ENCODE data around the gene C4orf54. TPM values are rescaled to one million over a fixed set of nuclear protein-coding genes. Genes with fewer than 3 reads are reported as not detected.

C4orf54 gene
- total RNA-seq, 1 experiment from 2014 or later = 4.7 TPM

DNA sequence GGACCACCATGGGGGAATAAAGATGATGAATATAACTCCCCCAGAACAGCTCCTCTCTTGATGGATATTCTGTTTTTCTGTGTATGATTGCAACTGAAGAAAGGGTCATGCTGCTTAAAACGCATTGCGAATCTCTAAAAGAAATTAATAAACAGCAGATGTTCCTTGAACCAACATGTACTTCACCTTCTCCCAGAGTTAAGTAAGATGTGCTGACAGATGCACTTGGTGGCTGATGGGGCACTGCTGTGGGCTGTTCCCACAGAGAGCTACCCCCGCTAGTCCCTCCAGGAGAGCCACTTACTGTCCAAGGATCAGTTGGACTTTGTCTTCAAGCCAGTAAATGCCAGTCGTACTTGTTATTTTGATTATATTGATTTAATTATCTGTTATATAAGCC is 26.3 kb upstream of the C4orf54 start:
- Histone ChIP-seq H3K9me3 (ENCODE audit: low read length) (no peaks in the 10 kb centered on the region), H3K4me1 (ENCODE audit: low read length) (peaks cover 13% of the 10 kb centered on the region), H2AFZ (ENCODE audit: low read length) (no peak overlapping the region), H3K79me2 (ENCODE audit: low read length) (no peaks in the 10 kb centered on the region), H3K9ac (ENCODE audit: low read length) (no peak overlapping the region), H3K27ac (ENCODE audit: low read length) (no peak overlapping the region), H3K9me2 (replicated peaks; ENCODE audit: insufficient read depth, low read length) (no peaks in the 10 kb centered on the region), H3K4me3 (ENCODE audit: low read length) (no peak overlapping the region), H4K20me1 (ENCODE audit: insufficient read depth, low read depth, low read length) (no peaks in the 10 kb centered on the region), H3K36me3 (ENCODE audit: insufficient read depth, low read length) (no peaks in the 10 kb centered on the region), H3K27me3 (ENCODE audit: low read length) (peaks cover 3% of the 10 kb centered on the region; the same call in 1 of the 2 replicates), H3K4me2 (ENCODE audit: low read depth, low read length, poor library complexity, severe bottlenecking) (no peak overlapping the region)
- DNase-seq = no peak

DNA sequence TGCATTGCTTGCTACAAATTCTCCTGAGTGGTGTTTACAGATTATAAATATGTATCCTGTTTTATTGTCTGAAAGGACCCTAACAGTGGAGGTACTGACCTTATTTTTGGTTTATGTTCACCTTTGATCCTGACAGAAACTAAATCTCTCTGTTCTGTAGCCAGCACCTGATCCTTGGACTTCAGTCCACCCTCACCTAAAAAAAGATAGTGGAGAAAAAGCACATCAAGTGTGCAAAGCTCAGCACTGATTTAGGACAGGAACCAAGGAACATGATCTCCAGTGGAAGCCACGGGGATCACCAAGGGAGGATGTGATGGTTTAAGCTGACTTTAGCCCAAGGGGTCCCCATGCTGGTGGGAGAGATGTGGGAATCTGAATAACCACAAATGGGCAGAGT is 22.3 kb upstream of the C4orf54 start:
- Histone ChIP-seq H3K27me3 (ENCODE audit: low read length) (0 out of 2 replicates have a peak, but pooled peaks cover 3% of the 10 kb centered on the region), H3K27ac (ENCODE audit: low read length) (no peak overlapping the region), H3K36me3 (ENCODE audit: insufficient read depth, low read length) (no peaks in the 10 kb centered on the region), H2AFZ (ENCODE audit: low read length) (no peak overlapping the region), H3K9me3 (ENCODE audit: low read length) (no peaks in the 10 kb centered on the region), H3K9ac (ENCODE audit: low read length) (no peak overlapping the region), H3K79me2 (ENCODE audit: low read length) (no peaks in the 10 kb centered on the region), H3K4me3 (ENCODE audit: low read length) (no peak overlapping the region), H4K20me1 (ENCODE audit: insufficient read depth, low read depth, low read length) (no peaks in the 10 kb centered on the region), H3K4me1 (ENCODE audit: low read length) (peaks cover 8% of the 10 kb centered on the region), H3K4me2 (ENCODE audit: low read depth, low read length, poor library complexity, severe bottlenecking) (no peak overlapping the region), H3K9me2 (replicated peaks; ENCODE audit: insufficient read depth, low read length) (no peaks in the 10 kb centered on the region)
- DNase-seq = no peak

DNA sequence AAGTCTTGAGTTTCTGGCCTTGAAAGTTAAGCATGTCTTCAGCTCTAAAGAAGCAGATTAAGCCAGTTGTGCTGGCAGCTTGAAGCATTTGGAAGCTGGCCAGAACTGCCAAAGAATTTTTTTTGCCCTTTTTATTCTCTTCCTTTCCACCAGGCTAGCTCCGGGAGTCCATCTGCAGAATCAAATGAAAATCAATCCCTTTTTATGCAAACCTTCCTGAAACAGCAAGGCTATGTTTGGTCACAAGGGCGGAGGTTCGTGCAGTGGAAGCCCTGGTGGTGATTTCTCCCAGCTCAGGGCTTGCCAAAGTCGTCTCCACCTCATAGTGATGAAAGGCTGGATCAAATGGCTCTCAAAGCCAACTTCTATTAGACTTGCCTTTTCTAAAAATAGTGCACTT is 21.6 kb upstream of the C4orf54 start:
- H3K79me2 ChIP-seq (ENCODE audit: low read length) = no peaks in the 10 kb centered on the region
- no peaks in the 10 kb centered on the region; the same call in 1 of the 2 replicates for H3K36me3 ChIP-seq (ENCODE audit: insufficient read depth, low read length)
- no peak for DNase-seq
- H3K9me3 ChIP-seq (ENCODE audit: low read length) = no peaks in the 10 kb centered on the region
- H3K27me3 ChIP-seq (ENCODE audit: low read length) = 0 out of 2 replicates have a peak, but pooled peaks cover 3% of the 10 kb centered on the region
- peaks cover 7% of the 10 kb centered on the region for H3K4me1 ChIP-seq (ENCODE audit: low read length)
- no peak overlapping the region for H3K9ac ChIP-seq (ENCODE audit: low read length)
- peak overlapping the region; percentile 21 for H3K4me2 ChIP-seq (ENCODE audit: low read depth, low read length, poor library complexity, severe bottlenecking)
- H3K4me3 ChIP-seq (ENCODE audit: low read length) = no peak overlapping the region
- H2AFZ ChIP-seq (ENCODE audit: low read length) = no peak overlapping the region
- H3K27ac ChIP-seq (ENCODE audit: low read length) = no peak overlapping the region
- H4K20me1 ChIP-seq (ENCODE audit: insufficient read depth, low read depth, low read length) = no peaks in the 10 kb centered on the region
- no peaks in the 10 kb centered on the region for H3K9me2 ChIP-seq (replicated peaks; ENCODE audit: insufficient read depth, low read length)

DNA sequence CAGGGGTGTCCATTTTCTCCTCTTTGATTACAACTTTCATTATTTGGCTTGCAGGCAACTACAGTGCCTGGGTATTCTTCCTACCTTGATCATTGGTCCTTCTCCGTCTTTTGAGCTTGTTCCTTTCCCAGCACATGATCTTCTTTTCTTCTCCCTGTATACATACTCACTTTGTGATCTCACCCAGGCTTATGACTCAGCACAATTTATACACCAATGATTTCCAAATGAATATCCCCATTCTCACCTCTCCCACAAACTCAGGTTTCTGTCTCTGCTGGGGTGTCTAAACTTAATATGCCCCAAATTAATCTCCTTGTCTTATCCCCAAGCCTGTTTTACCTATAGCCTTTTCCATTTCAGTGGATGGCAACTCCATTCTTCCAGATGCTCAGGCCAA is 19.5 kb upstream of the C4orf54 start:
- H3K79me2 ChIP-seq (ENCODE audit: low read length) = no peaks in the 10 kb centered on the region
- no peaks in the 10 kb centered on the region for H3K9me2 ChIP-seq (replicated peaks; ENCODE audit: insufficient read depth, low read length)
- 0 out of 2 replicates have a peak, but pooled peaks cover 3% of the 10 kb centered on the region for H3K27me3 ChIP-seq (ENCODE audit: low read length)
- H4K20me1 ChIP-seq (ENCODE audit: insufficient read depth, low read depth, low read length) = no peaks in the 10 kb centered on the region
- no peaks in the 10 kb centered on the region; the same call in 1 of the 2 replicates for H3K36me3 ChIP-seq (ENCODE audit: insufficient read depth, low read length)
- H3K27ac ChIP-seq (ENCODE audit: low read length) = no peak overlapping the region
- no peaks in the 10 kb centered on the region; the same call in 1 of the 2 replicates for H3K9me3 ChIP-seq (ENCODE audit: low read length)
- H3K9ac ChIP-seq (ENCODE audit: low read length) = no peak overlapping the region
- H2AFZ ChIP-seq (ENCODE audit: low read length) = no peak overlapping the region
- no peak overlapping the region for H3K4me3 ChIP-seq (ENCODE audit: low read length)
- peaks cover 7% of the 10 kb centered on the region for H3K4me1 ChIP-seq (ENCODE audit: low read length)
- no peak for DNase-seq
- no peak overlapping the region for H3K4me2 ChIP-seq (ENCODE audit: low read depth, low read length, poor library complexity, severe bottlenecking)

DNA sequence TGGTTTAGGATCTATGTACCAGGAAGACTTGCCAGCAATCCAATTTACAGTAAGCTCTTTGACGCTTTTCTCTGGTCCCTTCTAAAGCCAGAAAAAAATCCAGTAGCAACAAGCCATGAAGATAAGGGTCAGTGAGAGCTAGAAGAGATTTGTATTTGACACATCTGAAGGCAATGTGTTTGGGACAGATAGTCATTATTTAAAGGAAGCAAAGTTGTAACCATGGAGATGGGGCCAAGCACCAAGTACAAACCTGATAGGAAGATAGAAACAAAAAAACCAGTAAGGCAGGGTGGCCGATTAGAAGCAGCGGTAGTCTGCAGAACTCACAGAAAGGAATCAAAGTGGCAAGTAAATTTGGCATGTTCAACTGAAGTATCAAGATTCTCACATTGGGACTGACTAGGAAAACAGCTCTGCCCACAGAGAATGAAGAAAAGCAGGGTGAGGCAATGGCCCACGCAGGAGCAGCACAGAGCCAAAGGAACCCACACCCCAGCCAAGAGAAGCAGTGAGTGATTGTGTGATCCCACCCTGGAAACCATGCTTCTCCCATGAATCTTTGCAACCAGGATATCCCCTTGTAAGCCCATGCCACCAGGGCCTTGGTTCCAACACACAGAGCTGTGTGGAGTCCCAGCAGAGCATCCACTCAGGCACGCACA is 12.9 kb upstream of the C4orf54 start:
- Histone ChIP-seq H3K27ac (ENCODE audit: low read length) (no peak overlapping the region), H4K20me1 (ENCODE audit: insufficient read depth, low read depth, low read length) (no peaks in the 10 kb centered on the region), H3K79me2 (ENCODE audit: low read length) (no peaks in the 10 kb centered on the region), H3K9ac (ENCODE audit: low read length) (no peak overlapping the region), H3K27me3 (ENCODE audit: low read length) (no peaks in the 10 kb centered on the region), H3K4me1 (ENCODE audit: low read length) (no peaks in the 10 kb centered on the region), H3K4me2 (ENCODE audit: low read depth, low read length, poor library complexity, severe bottlenecking) (no peak overlapping the region), H3K4me3 (ENCODE audit: low read length) (no peak overlapping the region), H2AFZ (ENCODE audit: low read length) (no peak overlapping the region), H3K36me3 (ENCODE audit: insufficient read depth, low read length) (no peaks in the 10 kb centered on the region; the same call in 1 of the 2 replicates), H3K9me3 (ENCODE audit: low read length) (no peaks in the 10 kb centered on the region; the same call in 1 of the 2 replicates), H3K9me2 (replicated peaks; ENCODE audit: insufficient read depth, low read length) (no peaks in the 10 kb centered on the region)
- DNase-seq = no peak

DNA sequence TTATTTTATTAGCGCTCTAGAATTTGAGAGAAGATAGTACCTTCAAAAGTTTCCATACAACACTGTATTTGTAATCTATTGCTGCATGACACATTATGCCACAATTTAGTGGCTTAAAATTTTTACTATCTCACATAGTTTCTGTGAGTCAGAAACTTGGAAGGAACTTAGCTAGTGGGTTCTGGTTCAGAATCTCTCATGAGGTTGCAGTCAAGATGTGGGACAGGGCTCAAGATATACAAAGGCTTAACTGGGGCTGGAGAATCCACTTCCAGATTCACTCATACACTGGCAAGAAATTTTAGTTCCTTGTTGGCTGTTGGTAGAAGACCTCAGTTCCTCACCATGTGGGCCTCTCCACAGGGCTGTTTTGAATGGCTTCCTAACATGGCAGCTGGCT is 11.5 kb upstream of the C4orf54 start:
- H3K4me2 ChIP-seq (ENCODE audit: low read depth, low read length, poor library complexity, severe bottlenecking) = no peak overlapping the region
- no peak overlapping the region for H3K27ac ChIP-seq (ENCODE audit: low read length)
- no peak overlapping the region for H2AFZ ChIP-seq (ENCODE audit: low read length)
- H3K4me1 ChIP-seq (ENCODE audit: low read length) = no peaks in the 10 kb centered on the region
- no peak for DNase-seq
- no peak overlapping the region for H3K4me3 ChIP-seq (ENCODE audit: low read length)
- no peaks in the 10 kb centered on the region for H3K36me3 ChIP-seq (ENCODE audit: insufficient read depth, low read length)
- no peaks in the 10 kb centered on the region for H4K20me1 ChIP-seq (ENCODE audit: insufficient read depth, low read depth, low read length)
- H3K27me3 ChIP-seq (ENCODE audit: low read length) = no peaks in the 10 kb centered on the region
- H3K9me3 ChIP-seq (ENCODE audit: low read length) = no peaks in the 10 kb centered on the region; the same call in 1 of the 2 replicates
- H3K9ac ChIP-seq (ENCODE audit: low read length) = no peak overlapping the region
- H3K9me2 ChIP-seq (replicated peaks; ENCODE audit: insufficient read depth, low read length) = no peaks in the 10 kb centered on the region
- H3K79me2 ChIP-seq (ENCODE audit: low read length) = no peaks in the 10 kb centered on the region

DNA sequence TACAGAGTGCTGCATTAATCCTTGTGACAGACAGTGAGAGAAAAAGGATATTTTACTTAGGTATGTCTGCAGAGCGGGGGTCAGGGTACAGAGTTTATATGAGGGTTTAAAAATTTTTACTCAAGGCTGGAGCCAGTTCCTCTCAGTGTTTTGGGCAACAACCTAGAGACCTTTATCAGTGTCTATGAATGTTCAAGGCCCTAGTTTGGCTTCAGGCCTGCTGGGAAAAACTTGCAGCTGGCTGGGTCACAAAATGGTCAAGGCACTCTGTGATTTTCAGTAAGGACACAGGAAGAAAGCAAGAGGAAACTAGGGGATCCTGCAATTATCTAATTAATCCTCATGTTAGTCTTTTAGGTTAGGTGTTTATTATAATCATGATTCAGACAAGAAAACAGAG is 10.8 kb upstream of the C4orf54 start:
- Histone ChIP-seq H3K27me3 (ENCODE audit: low read length) (no peaks in the 10 kb centered on the region), H3K9me2 (replicated peaks; ENCODE audit: insufficient read depth, low read length) (no peaks in the 10 kb centered on the region), H3K4me1 (ENCODE audit: low read length) (no peaks in the 10 kb centered on the region), H3K9me3 (ENCODE audit: low read length) (no peaks in the 10 kb centered on the region; the same call in 1 of the 2 replicates), H3K36me3 (ENCODE audit: insufficient read depth, low read length) (no peaks in the 10 kb centered on the region), H4K20me1 (ENCODE audit: insufficient read depth, low read depth, low read length) (no peaks in the 10 kb centered on the region), H3K4me3 (ENCODE audit: low read length) (no peak overlapping the region), H3K4me2 (ENCODE audit: low read depth, low read length, poor library complexity, severe bottlenecking) (no peak overlapping the region), H3K79me2 (ENCODE audit: low read length) (no peaks in the 10 kb centered on the region), H2AFZ (ENCODE audit: low read length) (no peak overlapping the region), H3K27ac (ENCODE audit: low read length) (no peak overlapping the region), H3K9ac (ENCODE audit: low read length) (no peak overlapping the region)
- no peak for DNase-seq

DNA sequence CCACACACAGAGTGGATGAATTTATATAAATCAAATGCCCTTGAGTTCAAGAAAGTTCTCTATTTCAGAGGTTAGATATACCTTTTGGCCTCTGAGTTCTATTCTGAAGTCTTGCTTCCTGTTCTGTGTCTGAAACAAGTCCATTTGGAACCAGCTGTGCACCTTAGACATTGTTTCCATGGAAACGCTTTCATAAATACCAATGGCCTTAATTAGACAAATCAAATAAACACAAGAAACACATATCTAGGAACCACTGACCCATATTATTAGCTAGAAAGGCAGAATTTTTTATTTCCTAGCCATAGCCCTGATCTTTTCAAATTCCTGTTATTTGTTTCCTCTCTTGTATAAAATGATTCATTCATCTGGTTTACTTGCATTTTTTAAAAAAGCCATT is 8.4 kb upstream of the C4orf54 start:
- Histone ChIP-seq H3K4me2 (ENCODE audit: low read depth, low read length, poor library complexity, severe bottlenecking) (no peak overlapping the region), H3K9me2 (replicated peaks; ENCODE audit: insufficient read depth, low read length) (no peaks in the 10 kb centered on the region), H3K27ac (ENCODE audit: low read length) (no peak overlapping the region), H2AFZ (ENCODE audit: low read length) (no peak overlapping the region), H3K4me1 (ENCODE audit: low read length) (no peaks in the 10 kb centered on the region), H4K20me1 (ENCODE audit: insufficient read depth, low read depth, low read length) (no peaks in the 10 kb centered on the region), H3K4me3 (ENCODE audit: low read length) (no peak overlapping the region), H3K79me2 (ENCODE audit: low read length) (no peaks in the 10 kb centered on the region), H3K36me3 (ENCODE audit: insufficient read depth, low read length) (no peaks in the 10 kb centered on the region), H3K9me3 (ENCODE audit: low read length) (no peaks in the 10 kb centered on the region), H3K9ac (ENCODE audit: low read length) (no peak overlapping the region), H3K27me3 (ENCODE audit: low read length) (no peaks in the 10 kb centered on the region)
- no peak for DNase-seq
